K562 (cell line): ENCODE data around the gene NUP214.

ENCODE experiments used
- HCFC1 ChIP-seq: IDR thresholded peaks from 2 replicates; pipeline ENCODE4 v1.6.1; 2012; ENCODE audit warnings: low read depth, low read length, improper control_type of control experiment
- RFX5 ChIP-seq: IDR thresholded peaks from 2 replicates; pipeline ENCODE4 v1.6.1; 2011; ENCODE audit warnings: low read depth, mild to moderate bottlenecking, improper control_type of control experiment, low read length
- SIN3A ChIP-seq, 2 experiments: fragments of 150-350 bp in 1 of 2; IDR thresholded peaks; 2 replicates each; pipeline ENCODE4 v1.6.1; 2011 to 2016; ENCODE audit warnings: borderline replicate concordance in 2 of 2, low read depth in 2 of 2, low read length in 2 of 2, mild to moderate bottlenecking in 2 of 2, moderate library complexity in 2 of 2; ENCODE audit not compliant: control insufficient read depth in 1 of 2
- SMARCB1 ChIP-seq: IDR thresholded peaks from 2 replicates; pipeline ENCODE4 v1.6.1; 2011; ENCODE audit warnings: improper control_type of control experiment, low read depth; ENCODE audit not compliant: insufficient read length
- ZNF57 ChIP-seq: fragments of 450-650 bp; formaldehyde crosslinking; IDR thresholded peaks from 2 replicates; pipeline ENCODE4 v1.4.0; 2020; ENCODE audit warnings: mild to moderate bottlenecking, moderate library complexity
- TF ChIP-seq, protein P1 (sequence below): IDR thresholded peaks from 2 replicates; pipeline ENCODE4 v1.6.1; 2012; ENCODE audit warnings: low read depth, low read length, improper control_type of control experiment, borderline replicate concordance
- TF ChIP-seq, protein P2 (sequence below), 3 experiments: IDR thresholded peaks in 2 of 3; conservative IDR thresholded peaks in 1 of 3; 2 replicates each; pipeline ENCODE4 v1.5.1; 2011 to 2012; ENCODE audit warnings: low read length in 3 of 3, mild to moderate bottlenecking in 3 of 3, control low read depth in 2 of 3, improper control_type of control experiment in 1 of 3, inconsistent platforms in 1 of 3, low read depth in 1 of 3, mixed read lengths in 1 of 3, moderate library complexity in 1 of 3; ENCODE audit not compliant: insufficient read depth in 2 of 3
- TF ChIP-seq, protein P3 (sequence below): fragments of 250-450 bp; sonication (Bioruptor Pico); IDR thresholded peaks from 2 replicates; pipeline ENCODE4 v1.8.0; 2021; ENCODE audit warnings: mild to moderate bottlenecking, moderate library complexity

DNA sequence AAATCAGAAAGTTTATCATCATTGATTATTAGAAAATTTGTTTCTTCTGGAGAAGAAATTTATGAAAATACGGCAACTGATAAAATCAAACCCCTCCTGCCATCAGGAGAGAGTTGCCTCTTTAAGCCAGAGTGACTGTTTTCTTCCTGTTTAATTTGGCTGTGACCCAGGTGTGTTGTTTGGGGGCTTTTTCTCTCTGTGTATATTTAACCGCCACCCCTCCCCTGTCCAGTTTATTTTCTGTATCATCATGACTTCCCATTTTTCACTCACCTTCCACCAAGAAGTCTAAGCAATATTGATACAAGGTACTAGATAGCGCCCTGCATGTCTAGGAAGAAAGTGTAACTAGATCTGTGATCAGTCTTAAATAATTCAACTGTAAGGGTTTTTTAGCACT lies 100.8 kb downstream of the NUP214 start:
- TF ChIP-seq ZNF57 (no peak), SMARCB1 (no peak), HCFC1 (no peak), RFX5 (no peak), SIN3A (IDR thresholded peaks at IDR 0.05; ENCODE audit: borderline replicate concordance in 2 of 2, control insufficient read depth in 1 of 2, low read depth in 2 of 2, low read length in 2 of 2) (no peak)
- TF ChIP-seq, protein P1, sequence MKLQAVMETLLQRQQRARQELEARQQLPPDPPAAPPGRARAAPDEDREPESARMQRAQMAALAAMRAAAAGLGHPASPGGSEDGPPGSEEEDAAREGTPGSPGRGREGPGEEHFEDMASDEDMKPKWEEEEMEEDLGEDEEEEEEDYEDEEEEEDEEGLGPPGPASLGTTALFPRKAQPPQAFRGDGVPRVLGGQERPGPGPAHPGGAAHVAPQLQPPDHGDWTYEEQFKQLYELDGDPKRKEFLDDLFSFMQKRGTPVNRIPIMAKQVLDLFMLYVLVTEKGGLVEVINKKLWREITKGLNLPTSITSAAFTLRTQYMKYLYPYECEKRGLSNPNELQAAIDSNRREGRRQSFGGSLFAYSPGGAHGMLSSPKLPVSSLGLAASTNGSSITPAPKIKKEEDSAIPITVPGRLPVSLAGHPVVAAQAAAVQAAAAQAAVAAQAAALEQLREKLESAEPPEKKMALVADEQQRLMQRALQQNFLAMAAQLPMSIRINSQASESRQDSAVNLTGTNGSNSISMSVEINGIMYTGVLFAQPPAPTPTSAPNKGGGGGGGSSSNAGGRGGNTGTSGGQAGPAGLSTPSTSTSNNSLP, result no peak
- TF ChIP-seq, protein P2, sequence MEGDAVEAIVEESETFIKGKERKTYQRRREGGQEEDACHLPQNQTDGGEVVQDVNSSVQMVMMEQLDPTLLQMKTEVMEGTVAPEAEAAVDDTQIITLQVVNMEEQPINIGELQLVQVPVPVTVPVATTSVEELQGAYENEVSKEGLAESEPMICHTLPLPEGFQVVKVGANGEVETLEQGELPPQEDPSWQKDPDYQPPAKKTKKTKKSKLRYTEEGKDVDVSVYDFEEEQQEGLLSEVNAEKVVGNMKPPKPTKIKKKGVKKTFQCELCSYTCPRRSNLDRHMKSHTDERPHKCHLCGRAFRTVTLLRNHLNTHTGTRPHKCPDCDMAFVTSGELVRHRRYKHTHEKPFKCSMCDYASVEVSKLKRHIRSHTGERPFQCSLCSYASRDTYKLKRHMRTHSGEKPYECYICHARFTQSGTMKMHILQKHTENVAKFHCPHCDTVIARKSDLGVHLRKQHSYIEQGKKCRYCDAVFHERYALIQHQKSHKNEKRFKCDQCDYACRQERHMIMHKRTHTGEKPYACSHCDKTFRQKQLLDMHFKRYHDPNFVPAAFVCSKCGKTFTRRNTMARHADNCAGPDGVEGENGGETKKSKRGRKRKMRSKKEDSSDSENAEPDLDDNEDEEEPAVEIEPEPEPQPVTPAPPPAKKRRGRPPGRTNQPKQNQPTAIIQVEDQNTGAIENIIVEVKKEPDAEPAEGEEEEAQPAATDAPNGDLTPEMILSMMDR (IDR thresholded peaks at IDR 0.05 in 2 of 3, conservative IDR thresholded peaks at IDR 0.05 in 1 of 3; ENCODE audit: insufficient read depth in 2 of 3, low read depth in 1 of 3, low read length in 3 of 3), result no peak
- TF ChIP-seq, protein P3, sequence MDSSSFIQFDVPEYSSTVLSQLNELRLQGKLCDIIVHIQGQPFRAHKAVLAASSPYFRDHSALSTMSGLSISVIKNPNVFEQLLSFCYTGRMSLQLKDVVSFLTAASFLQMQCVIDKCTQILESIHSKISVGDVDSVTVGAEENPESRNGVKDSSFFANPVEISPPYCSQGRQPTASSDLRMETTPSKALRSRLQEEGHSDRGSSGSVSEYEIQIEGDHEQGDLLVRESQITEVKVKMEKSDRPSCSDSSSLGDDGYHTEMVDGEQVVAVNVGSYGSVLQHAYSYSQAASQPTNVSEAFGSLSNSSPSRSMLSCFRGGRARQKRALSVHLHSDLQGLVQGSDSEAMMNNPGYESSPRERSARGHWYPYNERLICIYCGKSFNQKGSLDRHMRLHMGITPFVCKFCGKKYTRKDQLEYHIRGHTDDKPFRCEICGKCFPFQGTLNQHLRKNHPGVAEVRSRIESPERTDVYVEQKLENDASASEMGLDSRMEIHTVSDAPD (CRISPR knock-in tag), result no peak
